HG03039 (cell line): Measurements from ENCODE around the gene CD151.

Experiments
- ATAC-seq: cut with Tn5 transposase; IDR thresholded peaks from one replicate; pipeline ENCODE4 v1.9.1; 2021; ENCODE audit warnings: mild to moderate bottlenecking, moderate library complexity; ENCODE audit not compliant: unreplicated experiment

Gene CD151

GRCh38 chr11:827897-828192 lies 4.9 kb upstream of the CD151 start, which contains the start of gene CRACR2B:
Gene CRACR2B (plus strand): TSS chr11:827919. CDS start chr11:828608, 689 bp downstream.
- no peak for ATAC-seq

- ATAC-seq = no peak
Measured at GRCh38 chr11:828506-829175, 4.1 kb upstream of the CD151 start.

GRCh38 chr11:829176-829846 lies 3.4 kb upstream of the CD151 start:
- ATAC-seq = no peak

DNA sequence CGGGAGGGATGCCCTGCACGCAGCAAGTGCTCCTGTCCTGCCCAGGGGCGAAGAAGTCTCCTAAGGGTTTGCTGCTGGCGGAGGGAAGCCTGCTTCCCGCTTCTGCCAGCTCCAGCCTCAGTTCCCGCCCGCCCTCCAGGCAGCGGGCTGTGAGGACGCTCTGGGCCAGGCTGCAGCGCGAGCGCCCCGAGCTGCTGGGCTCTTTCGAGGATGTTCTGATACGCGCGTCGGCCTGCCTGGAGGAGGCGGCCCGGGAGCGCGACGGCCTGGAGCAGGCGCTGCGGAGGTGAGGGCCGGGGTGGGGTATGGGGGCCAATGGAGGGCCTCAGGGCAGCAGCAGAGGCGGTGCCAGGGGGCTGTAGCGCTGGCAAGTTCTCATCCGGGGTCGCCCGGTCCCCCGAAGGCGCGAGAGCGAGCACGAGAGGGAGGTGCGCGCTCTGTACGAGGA lies 2.9 kb upstream of the CD151 start:
- ATAC-seq = no peak

DNA sequence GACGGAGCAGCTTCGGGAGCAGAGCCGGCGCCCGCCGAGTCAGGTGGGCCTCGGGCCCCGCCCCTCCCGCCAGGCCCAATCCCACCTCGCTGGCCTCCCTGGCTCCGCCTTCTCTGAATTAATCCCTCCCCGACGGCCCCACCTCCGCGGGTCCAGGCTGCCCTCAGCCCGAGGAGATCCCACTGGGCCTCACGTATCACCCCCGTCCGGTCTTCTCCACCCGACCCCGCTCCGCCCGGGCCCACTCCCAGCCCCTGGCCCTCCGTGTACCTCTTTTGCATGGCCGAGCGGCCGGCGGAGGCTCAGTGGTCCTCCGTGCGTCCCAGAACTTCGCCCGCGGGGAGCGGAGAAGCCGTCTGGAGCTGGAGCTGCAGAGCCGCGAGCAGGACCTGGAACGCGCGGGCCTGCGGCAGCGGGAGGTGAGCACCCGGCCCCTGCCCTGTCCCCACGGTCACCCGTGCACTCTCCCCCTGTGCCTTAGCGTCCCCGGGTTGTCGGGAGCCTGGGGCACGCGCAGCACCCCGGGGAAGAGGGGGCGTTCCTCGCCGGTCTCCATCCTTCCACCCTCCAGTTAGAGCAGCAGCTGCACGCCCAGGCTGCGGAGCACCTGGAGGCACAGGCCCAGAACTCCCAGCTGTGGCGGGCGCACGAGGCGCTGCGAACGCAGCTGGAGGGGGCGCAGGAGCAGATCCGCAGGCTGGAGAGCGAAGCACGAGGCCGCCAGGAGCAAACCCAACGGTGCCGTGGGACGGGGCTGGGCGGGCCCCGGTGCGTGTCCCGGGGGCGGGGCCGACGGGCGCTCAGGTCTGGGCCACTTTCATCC lies 2.2 kb upstream of the CD151 start:
- no peak for ATAC-seq

- no peak for ATAC-seq
Measured at GRCh38 chr11:831118-831864, 1.5 kb upstream of the CD151 start.

DNA sequence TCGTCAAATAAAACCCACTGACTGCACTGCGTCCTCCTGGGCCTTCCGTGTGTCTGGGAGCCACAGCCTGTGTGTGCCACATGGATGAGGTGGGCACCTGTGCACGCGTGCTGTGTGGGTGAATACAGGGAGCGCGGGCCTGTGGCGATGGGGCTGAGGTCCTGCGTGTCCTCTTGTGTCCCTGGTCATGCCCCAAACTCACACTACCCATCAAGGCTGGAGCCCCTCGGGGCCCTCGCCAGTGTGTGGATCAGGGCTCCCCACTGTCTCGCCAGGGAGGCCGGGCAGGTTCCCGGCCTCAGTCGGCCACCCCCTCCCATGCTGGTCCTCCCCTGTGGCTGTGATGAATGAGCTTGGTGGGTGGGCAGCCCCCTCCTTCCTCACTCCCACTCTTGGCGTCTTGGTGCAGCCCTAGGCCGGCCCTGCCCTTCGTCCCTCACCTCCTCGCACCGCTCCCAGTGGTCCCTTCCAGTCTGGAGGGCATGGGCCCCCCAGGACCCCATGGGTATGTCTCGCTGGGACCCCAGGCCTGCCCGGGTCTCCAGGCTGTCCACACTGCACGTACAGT lies 707 bp upstream of the CD151 start:
- ATAC-seq = no peak

- ATAC-seq = no peak
Measured at GRCh38 chr11:833114-833791, 501 bp downstream of the CD151 start.

DNA sequence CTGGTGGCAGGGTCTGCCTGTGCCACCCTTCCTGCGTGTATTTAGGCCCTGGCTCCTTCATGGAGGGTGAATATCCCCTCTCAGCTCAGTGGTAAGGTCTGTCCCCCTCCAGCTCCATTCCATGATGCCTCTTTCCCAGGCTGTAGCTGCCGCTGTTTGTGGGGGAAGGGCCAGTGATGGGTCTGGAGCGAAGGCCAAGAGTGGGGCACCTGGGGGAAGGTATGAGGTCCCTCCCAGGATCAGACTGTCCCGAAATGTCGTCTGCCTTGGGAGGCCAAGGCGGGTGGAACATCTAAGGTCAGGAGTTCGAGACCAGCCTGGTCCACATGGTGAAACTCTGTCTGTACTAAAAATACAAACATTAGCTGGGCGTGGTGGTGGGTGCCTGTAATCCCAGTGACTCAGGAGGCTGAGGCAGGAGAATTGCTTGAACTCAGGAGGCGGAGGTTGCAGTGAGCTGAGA lies 1.1 kb downstream of the CD151 start:
- ATAC-seq = no peak

GRCh38 chr11:834371-835316 lies 1.9 kb downstream of the CD151 start:
- no peak for ATAC-seq

DNA sequence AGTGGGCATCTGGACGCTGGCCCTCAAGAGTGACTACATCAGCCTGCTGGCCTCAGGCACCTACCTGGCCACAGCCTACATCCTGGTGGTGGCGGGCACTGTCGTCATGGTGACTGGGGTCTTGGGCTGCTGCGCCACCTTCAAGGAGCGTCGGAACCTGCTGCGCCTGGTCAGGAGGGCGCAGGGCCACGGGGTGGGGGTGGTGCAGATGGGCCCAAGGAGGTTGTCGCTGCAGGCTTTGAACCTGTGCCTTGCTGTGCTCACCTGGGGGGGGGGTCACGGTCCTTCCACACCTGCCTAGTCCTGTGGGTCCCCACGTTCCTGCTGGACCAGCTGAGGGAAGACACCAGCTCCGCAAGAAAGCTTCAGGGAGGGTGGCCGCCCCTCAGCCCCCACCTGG lies 3.5 kb downstream of the CD151 start:
- ATAC-seq = no peak

DNA sequence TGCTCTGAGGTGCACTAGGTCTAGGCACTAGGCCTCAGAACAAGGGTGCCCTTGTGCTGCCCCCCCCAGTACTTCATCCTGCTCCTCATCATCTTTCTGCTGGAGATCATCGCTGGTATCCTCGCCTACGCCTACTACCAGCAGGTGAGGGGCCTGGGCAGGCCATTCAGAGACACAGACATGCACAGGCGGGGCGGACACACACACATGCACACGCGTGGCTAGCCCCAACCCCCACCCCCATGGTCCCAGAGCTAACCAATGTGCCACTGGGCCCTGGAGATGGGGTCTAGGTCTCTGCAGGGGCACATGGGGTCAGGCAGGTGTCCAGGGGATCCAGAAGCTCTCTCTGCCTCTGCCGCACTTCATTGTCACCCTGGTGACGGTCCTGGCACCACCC lies 3.9 kb downstream of the CD151 start:
- ATAC-seq = no peak

DNA sequence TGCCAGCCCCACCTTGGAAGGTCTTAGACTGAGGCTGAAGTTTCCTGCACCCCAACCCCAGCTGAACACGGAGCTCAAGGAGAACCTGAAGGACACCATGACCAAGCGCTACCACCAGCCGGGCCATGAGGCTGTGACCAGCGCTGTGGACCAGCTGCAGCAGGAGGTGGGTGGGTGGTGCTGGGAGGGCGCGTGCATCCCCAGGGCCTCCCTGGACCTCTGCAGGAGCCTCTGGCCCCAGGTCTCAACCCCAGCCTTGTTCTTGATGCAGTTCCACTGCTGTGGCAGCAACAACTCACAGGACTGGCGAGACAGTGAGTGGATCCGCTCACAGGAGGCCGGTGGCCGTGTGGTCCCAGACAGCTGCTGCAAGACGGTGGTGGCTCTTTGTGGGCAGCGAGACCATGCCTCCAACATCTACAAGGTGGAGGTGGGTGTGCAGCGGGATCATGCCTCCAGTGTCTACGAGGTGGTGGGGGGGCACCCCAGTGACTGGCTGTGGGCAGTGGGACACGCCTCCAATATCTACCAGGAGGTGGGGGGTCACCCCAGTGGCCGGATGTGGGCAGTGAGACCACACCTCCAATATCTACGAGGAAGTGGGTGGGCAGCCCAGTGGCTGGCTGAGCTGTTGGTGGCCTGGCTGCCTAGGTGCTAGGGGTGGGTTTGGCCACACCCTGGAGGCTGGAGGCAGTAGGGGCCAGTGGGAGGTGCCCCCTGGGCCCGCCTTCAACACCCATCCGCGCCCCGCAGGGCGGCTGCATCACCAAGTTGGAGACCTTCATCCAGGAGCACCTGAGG lies 4.6 kb downstream of the CD151 start:
- ATAC-seq = no peak

- no peak for ATAC-seq
Measured at GRCh38 chr11:837990-838307, 5.2 kb downstream of the CD151 start.

- no peak for ATAC-seq
Measured at GRCh38 chr11:838441-839279, 5.9 kb downstream of the CD151 start.

DNA sequence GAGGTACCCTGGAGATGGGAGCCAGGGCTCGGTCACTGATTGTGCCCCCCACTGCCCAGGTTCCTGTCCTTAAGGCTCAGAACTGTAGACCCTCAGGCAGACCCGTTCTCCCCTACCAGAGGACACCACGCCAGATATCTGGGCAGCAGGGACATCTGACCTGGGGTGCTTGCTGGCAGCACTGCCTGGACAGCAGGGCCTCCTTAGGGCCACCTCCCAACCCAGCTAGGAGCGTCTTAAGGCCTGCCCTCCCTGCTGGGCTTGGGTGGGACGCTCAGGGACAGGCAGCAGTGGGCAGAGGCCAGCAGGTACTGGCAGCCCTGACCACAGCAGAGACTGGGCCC lies 6.5 kb downstream of the CD151 start:
- ATAC-seq = no peak

DNA sequence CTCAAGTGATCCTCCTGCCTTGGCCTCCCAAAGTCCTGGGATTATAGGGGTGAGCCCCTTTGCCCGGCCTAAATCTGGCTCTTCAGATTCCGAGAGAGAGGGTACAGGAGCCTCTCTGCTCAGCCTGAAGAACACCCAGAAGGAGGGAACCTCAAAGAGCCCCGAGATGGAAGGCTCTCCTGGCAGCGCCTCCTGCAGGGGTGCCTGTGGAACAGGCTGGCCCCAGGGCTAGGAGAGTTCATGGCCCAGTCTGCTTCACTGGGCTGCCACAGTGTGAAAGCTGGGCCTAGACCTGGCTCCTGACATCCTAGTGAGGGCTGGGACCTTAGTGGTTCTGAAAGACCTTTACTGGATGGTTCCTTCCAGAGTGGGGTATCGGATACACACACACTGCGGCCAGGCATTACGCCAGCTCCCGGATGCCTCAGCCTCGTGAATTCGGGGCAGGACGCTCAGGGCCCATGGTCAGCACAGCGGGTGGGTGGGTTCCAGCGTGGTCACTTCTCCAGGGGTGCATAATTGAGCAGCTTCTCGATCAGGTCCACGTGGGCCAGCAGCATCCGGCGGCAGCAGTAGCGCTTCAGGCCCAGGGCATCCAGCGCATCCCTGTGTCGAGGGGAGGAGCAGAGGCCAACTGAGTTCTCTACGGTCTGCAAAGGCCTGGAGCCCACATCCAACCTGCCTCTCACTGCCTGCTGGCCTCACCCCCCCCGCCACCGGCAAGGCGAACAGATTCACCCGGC lies 7.3 kb downstream of the CD151 start:
- no peak for ATAC-seq
